Activated CD8-positive, alpha-beta memory T cell treated with anti-CD3 and anti-CD28 coated beads, Interleukin-2, amount 50 U/mL, for 48 hours (primary cell): Measurements from ENCODE around the gene PRPF19.

ENCODE experiments used
- DNase-seq: peaks from one replicate; pipeline ENCODE4 v3.0.0-alpha.2; 2020

The PRPF19 gene

DNA sequence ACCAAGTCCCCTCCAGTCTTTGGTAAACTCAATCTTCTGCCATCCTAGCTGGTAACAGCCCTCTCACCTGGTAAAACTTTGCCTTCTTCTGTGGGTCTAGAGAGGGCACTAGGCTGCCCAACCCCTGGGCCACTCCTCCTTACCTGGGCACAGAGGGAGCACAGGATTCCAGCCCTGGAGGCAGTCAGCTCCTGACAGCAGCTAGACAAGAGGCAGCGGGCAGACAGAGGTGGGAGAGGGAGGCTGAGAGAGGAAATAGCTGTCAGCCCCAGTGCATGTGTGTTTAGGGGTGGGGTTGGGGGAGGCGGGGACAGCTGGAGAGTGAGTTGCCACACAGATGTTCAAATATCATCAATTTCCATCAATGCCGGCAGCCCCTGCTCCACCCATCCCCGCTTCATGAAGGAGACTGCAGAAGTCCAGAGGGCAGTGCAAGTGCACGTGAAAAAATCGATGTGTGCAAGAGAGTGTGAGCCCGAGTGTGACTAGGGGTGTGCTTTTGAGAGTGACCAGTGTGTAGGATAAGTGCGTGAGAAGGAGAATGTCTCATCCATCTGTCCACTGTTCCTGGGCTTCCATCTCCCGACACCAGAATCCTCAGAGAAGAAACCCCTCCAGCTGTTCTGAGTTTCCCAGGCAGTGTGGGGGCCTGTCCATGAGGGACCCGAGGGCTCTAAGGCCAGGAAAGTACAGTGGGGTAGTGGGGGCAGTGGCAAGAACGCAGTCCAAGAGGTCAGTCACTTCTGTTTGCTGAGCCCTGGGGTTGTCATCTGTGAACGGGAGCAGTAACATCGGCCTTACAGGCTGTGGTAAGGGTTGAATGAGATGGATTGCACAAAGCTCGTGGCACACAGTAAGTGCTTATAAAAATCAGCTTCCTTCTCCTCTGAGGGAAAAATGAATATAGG lies 50.4 kb downstream of the PRPF19 start, which contains the start of gene PTGDR2:
PTGDR2 (minus strand) TSS at position 225 of the 908 bp plus-strand sequence. CDS start 2,228 bp downstream, outside the sequence.
- no peak for DNase-seq

- no peak for DNase-seq
These were observed 51.3 kb downstream of the PRPF19 start for GRCh38 chr11:60854847-60855725.

GRCh38 chr11:60854140-60854846 lies 52.1 kb downstream of the PRPF19 start:
- no peak for DNase-seq

- DNase-seq, result no peak
These were observed 53.1 kb downstream of the PRPF19 start for GRCh38 chr11:60852982-60853950.

DNA sequence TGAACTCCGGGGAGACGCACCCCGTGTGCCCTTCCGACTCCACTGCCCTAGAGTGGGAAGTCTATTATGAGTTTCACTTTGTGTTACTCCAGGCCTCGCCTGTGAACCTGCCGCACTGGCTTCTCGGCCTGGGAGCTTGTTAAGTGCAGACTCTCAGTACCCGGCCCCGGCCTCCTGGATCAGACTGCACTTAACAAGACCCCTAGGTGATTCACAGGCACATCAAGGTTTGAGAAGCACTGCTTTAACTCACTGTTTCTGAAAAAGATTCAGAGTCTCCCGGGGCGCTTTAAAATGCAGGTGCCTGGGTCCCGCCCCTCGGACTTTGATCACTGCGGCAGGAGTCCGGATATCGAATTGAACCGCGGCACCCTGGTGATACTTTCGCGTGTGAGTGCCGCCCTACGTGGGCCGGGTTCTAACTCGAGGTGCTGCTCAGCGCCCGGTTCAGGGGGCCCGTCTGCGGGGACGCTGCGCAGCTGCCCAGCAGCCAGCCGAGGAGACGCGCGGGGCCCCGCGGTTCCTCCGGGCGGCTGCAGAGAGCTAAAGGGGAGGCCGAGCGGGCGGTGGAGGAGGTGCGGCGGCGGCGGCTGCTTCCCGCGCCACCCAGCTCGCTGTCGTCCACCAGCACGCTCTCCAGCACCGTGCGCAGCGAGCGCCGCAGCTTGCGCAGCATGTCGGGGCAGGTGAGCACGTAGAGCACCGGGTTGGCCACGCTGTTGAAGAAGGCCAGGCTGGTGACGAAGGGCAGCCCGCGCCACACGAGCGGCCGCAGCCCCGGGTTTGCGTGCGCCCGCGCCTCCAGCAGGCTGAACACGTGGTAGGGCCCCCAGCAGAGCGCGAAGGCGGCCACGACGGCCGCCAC lies 54.0 kb downstream of the PRPF19 start:
- DNase-seq, result no peak

- no peak for DNase-seq
These were observed 54.9 kb downstream of the PRPF19 start for GRCh38 chr11:60851327-60852104.

- no peak for DNase-seq
These were observed 56.5 kb downstream of the PRPF19 start for GRCh38 chr11:60849641-60850520.

DNA sequence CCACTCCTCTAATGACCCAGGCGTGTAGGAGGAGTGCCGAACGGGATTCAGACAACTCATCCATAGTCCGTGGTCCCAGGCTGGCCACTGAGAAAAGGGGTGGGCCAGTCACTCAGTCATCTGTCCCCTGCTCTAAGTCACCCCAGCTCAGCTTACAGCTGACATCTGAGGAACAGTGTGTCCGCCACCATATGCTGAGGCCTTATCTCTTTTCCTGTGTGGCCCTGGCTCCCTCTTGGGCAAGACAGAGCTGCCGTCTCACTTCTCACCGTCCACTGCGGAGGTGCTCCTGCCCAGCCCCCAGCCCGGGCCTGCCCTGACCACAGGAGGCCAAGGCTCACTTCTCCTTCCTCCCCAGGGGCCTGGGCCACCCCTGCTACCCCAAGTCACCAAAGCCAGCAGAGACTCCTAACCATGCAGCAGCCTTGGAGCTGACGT lies 57.7 kb downstream of the PRPF19 start:
- no peak for DNase-seq

DNA sequence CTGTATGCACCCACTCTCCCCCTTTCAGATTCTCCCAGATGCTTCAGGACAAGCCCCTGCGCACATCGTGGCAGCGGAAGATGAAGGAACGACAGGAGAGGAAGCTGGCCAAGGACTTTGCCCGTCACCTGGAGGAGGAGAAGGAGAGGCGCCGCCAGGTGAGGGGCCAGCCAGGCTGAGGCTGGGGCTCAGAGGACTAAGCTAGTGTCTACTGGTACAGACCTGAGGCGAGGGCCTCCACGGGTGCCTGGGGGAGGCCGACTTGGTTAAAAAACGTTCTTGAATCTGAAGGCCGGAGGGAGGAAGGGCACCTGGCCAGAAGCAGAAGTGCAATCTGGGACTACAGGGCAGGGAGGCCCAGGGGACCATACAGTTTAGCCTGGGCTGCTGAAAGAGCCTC lies 58.5 kb downstream of the PRPF19 start:
- DNase-seq, result no peak

GRCh38 chr11:60847281-60847680 lies 59.1 kb downstream of the PRPF19 start:
- no peak for DNase-seq

DNA sequence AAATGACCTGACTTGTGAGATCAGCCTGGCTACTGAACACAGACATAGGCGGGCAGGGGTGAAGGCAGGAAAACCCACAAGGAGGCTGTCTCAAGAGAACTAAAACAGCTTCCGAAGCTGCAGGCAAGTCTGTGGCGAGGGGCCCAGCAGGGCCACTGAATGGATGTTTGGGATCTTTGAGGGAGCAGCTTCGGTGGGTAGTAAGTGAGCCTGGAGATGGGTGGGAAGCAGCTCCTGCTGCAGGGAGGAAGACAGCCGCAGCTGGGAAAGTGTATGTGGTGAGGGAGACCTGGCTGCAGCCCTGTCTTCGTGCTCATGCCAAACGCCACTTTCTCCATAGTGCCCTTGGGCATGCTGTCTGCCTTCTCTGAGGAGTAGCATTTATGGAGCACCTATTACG lies 61.0 kb downstream of the PRPF19 start:
- DNase-seq, result no peak

- no peak for DNase-seq
These were observed 61.5 kb downstream of the PRPF19 start for GRCh38 chr11:60844870-60845221.

DNA sequence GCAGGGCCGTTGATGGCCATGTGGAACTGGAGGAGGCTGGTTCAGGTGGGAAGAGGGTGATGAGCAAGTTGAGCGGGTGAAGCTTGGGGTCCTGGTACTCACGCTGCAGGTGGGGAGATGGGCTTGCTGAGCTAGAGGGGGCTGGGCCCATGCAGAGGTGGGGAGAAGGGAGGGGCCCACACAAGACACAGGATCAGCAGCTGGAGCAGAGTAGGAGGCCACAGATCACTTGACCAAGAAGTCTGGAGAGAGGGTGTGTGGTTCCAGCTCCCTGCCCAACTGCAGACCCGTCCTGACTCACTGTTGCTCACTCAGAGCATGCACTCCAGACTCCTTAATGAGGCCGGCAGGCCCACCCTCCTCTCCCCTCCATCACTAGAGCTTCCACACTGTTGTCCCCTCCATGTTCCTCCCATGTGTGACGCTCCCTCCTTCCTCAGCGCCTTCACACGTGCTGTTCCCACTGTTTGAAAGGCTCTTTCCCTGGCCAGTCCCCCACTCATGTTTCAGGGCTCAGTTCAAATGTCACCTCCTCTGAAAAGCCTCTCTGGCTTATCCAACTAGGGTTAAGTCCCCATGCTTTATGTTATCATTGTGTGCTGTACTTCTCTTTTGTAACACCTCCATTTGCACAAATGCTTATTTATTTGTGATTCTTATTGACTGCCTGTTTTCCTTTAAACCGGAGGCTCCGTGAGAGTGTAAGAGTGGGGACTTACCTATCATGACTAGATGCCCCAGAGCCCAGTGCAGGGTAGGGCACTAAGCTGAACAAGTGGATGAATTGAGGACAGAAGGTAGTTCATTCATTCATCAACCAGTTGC lies 62.1 kb downstream of the PRPF19 start:
- DNase-seq, result no peak

DNA sequence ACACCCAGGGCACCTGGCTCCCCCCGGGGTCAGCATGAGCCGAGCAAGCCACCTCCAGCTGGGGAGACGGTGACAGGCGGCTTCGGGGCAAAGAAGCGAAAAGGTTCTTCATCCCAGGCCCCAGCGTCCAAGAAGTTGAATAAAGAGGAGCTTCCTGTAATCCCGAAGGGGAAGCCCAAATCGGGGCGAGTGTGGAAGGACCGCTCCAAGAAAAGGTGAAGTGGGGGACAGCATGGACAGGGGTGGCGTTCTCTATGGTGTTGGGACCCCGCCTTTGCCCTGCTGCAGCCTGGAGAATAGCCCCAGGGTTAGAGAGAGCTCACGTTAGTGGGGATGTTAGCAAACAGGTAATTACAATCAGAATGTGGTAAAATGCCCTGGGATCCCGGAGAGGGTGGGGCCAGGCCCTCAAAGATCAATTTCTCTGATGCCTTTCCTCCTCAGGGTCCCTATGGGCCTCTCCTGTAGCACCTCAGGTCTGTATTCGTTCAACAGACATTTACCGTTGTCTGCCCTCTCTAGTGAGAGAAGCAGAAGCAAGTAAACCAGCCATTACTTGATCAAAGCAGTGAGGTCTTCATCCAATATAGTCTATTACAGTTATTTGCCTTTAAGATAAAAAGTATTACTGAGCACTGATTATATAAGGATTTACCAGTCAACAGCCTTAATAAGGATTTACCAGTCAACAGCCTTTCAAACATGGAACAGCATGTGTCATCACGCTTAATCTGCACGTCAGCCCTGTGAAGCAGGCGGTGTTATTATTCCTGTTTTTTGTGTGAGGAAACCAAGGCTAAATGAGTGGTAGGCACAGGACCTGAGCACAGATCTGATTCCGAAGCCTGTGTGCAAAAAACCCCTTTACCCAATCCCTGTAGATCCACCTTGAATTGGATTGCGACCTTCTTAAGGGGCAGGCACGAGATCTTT lies 63.5 kb downstream of the PRPF19 start:
- no peak for DNase-seq

DNA sequence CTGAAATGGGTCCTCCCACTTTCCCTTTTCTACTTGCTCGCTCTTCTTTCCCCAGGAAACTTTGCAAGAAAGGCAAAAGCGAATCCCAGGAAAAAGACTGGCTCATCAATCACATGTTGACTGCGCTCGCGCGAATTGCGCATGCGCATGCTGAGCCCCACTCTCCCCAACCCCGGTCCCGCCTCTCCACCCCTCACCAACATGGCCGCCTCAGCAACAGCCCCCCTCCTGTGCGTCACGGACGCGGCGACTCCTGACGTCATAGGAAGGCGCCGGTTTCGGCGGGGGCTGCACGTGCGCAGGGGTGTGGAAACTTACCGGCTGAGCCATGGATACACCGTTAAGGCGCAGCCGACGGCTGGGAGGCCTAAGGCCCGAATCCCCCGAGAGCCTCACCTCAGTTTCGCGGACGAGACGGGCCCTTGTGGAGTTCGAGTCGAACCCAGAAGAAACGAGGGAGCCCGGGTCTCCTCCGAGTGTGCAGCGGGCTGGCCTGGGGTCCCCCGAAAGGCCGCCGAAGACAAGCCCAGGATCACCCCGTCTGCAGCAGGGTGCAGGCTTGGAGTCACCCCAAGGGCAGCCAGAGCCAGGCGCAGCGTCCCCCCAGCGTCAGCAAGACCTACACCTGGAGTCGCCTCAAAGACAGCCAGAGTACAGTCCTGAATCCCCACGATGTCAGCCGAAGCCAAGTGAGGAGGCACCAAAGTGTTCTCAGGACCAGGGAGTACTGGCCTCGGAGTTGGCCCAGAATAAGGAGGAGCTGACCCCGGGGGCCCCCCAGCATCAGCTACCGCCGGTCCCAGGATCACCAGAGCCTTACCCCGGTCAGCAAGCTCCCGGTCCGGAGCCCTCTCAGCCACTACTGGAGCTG lies 64.4 kb downstream of the PRPF19 start, which contains the start of gene CCDC86:
CCDC86 (plus strand) TSS at position 317 of the 871 bp plus-strand sequence; CDS start at position 329, 12 bp downstream.
- peak; percentile 100 for DNase-seq
